ENCODE results near the gene SLC24A4. TPM values are rescaled to one million over a fixed set of nuclear protein-coding genes. Genes with fewer than 3 reads are reported as not detected.
"Not testable (repeated sequence)": the region's sequence is repeated elsewhere in the genome, so short reads cannot be mapped to it uniquely, and the experiment has no call there.

The SLC24A4 gene
- total RNA-seq, 1 donor from 2014 or later, result 0.34 TPM

DNA sequence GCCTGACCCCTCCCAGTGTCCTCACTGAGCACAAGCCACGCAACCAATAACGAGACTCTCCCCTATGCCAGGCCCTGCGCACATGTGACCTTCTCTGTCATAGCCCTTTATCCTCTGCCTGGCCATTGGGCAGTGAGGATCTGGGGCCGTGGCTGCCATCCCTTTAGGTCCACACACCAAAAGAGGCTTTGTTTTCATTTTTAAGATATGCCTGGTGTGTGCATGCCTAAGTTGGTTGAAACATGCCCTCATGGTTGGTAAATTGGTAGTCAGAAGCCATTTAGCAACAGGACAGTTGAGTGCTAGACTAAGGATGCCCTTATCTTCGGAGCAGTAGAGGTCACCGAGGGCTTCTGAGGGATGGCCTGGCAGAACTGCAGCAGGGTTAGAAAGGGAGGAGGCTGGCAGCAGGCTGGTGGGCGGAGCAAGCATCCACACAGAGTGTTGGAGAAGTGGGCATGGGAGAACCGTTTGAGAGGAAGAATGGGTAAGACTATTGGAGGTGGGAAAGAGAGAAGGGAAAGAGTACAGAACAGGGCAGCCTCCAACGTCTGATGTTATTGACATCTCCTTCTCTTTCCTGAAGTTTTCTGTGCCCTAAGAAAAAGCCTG, 75.1 kb downstream of the SLC24A4 start:
- Mint-ChIP-seq H3K36me3 (ENCODE audit: unreplicated experiment) (peaks cover 5% of the 10 kb centered on the region), H3K4me3 (ENCODE audit: unreplicated experiment) (no peak overlapping the region), H3K4me1 (ENCODE audit: low read depth, unreplicated experiment) (peaks cover 15% of the 10 kb centered on the region), H3K27ac (ENCODE audit: unreplicated experiment) (no peak overlapping the region), H3K27me3 (ENCODE audit: unreplicated experiment) (peaks cover 6% of the 10 kb centered on the region), H3K9me3 (ENCODE audit: unreplicated experiment) (peaks cover 2% of the 10 kb centered on the region)
- TF ChIP-seq, protein P1, sequence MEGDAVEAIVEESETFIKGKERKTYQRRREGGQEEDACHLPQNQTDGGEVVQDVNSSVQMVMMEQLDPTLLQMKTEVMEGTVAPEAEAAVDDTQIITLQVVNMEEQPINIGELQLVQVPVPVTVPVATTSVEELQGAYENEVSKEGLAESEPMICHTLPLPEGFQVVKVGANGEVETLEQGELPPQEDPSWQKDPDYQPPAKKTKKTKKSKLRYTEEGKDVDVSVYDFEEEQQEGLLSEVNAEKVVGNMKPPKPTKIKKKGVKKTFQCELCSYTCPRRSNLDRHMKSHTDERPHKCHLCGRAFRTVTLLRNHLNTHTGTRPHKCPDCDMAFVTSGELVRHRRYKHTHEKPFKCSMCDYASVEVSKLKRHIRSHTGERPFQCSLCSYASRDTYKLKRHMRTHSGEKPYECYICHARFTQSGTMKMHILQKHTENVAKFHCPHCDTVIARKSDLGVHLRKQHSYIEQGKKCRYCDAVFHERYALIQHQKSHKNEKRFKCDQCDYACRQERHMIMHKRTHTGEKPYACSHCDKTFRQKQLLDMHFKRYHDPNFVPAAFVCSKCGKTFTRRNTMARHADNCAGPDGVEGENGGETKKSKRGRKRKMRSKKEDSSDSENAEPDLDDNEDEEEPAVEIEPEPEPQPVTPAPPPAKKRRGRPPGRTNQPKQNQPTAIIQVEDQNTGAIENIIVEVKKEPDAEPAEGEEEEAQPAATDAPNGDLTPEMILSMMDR (IDR thresholded peaks at IDR 0.05; ENCODE audit: partially characterized antibody, unreplicated experiment), result no peak
- no peak for DNase-seq

DNA sequence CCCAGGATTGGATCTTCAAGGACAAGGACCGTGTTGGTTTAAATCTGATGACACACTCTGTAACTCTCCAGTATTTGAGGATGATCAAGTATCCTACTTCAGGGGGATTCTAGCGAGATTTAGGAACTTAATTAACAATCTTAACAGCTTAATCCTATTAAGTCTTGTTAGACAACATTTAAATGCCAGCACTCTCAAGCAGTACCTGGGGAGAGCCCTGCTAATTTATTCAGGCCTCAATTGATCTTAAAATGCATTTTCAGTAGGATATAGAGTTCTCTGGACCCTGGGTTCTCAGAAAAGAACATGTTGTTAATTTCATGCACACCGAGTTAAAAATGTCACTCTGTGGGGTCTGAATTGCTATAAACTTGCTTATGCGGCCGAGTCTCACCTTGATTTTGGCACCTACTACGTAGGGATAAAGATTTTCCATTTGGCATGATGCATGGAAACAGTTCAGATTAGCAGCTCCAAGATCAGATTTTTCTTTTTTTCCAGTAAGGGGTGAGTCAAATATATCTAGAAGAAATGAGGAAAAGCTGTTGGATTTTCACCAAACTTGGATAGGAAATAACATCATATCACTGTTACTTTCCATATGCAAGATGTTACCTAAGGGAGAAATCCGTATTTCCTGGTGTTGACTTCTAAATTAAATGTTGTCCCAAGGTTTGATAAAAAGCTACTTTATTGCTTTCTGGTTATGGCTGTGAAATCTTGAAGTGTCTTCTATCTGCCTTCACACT, 76.1 kb downstream of the SLC24A4 start:
- no peak for DNase-seq
- Mint-ChIP-seq H3K4me1 (ENCODE audit: low read depth, unreplicated experiment) (peaks cover 18% of the 10 kb centered on the region), H3K36me3 (ENCODE audit: unreplicated experiment) (peaks cover 5% of the 10 kb centered on the region), H3K4me3 (ENCODE audit: unreplicated experiment) (no peak overlapping the region), H3K27ac (ENCODE audit: unreplicated experiment) (no peak overlapping the region), H3K9me3 (ENCODE audit: unreplicated experiment) (peaks cover 2% of the 10 kb centered on the region), H3K27me3 (ENCODE audit: unreplicated experiment) (peaks cover 6% of the 10 kb centered on the region)
- TF ChIP-seq, protein P1 (IDR thresholded peaks at IDR 0.05; ENCODE audit: partially characterized antibody, unreplicated experiment), result no peak

DNA sequence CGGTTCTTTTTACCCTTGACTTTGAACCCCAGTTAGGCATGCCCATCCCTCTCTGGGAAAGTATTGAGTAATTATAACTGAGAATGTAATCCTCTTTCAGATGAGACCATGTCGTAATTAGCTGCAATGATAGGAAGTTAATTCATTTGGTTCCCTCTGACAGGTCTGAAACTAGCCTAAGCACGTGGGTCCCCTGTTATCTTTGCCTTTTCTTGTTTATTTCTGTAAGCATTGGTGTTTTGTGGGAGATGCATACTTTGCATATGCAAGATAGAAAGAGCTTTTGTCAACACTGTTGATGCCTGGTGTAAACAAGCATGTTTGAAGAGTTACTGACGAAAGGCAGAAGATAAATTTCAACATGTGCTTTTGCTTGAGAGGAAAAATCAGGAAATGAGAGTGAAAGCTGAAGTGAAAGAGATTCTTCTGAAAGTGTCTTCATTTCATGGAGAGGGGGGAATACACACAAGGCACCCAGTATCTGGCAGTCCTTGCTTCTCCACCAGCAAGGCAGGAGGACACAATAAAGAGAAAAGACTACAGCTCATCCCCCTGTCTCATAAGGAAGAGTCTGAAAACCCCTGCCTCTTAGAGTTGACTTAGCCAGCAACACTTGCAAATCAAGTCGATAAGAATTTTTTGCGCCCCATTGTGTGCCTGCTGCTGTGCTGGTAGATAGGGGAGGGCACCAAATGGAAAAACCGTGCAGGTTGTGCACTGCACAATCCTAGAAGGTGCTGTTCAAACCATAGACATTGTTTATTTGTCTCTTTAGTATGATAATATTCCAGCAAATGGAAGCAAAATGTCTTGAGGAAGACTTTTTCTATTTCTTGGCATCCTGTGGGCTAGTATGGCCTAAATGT, 77.8 kb downstream of the SLC24A4 start:
- TF ChIP-seq, protein P1 (IDR thresholded peaks at IDR 0.05; ENCODE audit: partially characterized antibody, unreplicated experiment), result no peak
- H3K9me3 Mint-ChIP-seq (ENCODE audit: unreplicated experiment), result peaks cover 6% of the 10 kb centered on the region
- peaks cover 10% of the 10 kb centered on the region for H3K36me3 Mint-ChIP-seq (ENCODE audit: unreplicated experiment)
- no peak for DNase-seq
- no peak overlapping the region for H3K27ac Mint-ChIP-seq (ENCODE audit: unreplicated experiment)
- H3K27me3 Mint-ChIP-seq (ENCODE audit: unreplicated experiment), result peaks cover 4% of the 10 kb centered on the region
- H3K4me3 Mint-ChIP-seq (ENCODE audit: unreplicated experiment), result no peak overlapping the region
- H3K4me1 Mint-ChIP-seq (ENCODE audit: low read depth, unreplicated experiment), result peaks cover 23% of the 10 kb centered on the region

- Mint-ChIP-seq H3K27me3 (ENCODE audit: unreplicated experiment) (peaks cover 4% of the 10 kb centered on the region), H3K4me1 (ENCODE audit: low read depth, unreplicated experiment) (peaks cover 22% of the 10 kb centered on the region)
These were observed 78.6 kb downstream of the SLC24A4 start for GRCh38 chr14:92401561-92401960.

DNA sequence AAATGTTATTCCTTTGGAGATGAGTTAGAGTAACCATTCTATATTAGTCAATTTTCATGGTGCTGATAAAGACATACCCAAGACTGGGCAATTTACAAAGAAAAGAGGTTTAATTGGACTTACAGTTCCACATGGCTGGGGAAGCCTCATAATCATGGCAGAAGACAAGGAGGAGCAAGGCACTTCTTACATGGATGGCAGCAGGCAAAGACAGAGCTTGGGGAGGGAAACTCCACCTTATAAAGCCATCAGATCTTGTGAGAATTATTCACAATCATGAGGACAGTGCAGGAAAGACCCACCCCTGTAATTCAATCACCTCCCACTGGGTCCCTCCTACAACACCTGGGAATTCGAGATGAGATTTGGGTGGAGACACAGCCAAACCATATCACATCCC, 79.5 kb downstream of the SLC24A4 start:
- peaks cover 11% of the 10 kb centered on the region for H3K9me3 Mint-ChIP-seq (ENCODE audit: unreplicated experiment)
- H3K4me1 Mint-ChIP-seq (ENCODE audit: low read depth, unreplicated experiment), result peaks cover 13% of the 10 kb centered on the region
- H3K36me3 Mint-ChIP-seq (ENCODE audit: unreplicated experiment), result peaks cover 17% of the 10 kb centered on the region
- not testable (repeated sequence) for H3K27ac Mint-ChIP-seq (ENCODE audit: unreplicated experiment); H3K4me3 Mint-ChIP-seq (ENCODE audit: unreplicated experiment); H3K27me3 Mint-ChIP-seq (ENCODE audit: unreplicated experiment); DNase-seq

More at GRCh38 chr14:92401561-92401960, 78.6 kb downstream of the SLC24A4 start:
- no peak overlapping the region for H3K4me3 Mint-ChIP-seq (ENCODE audit: unreplicated experiment)
- TF ChIP-seq, protein P1 (IDR thresholded peaks at IDR 0.05; ENCODE audit: partially characterized antibody, unreplicated experiment), result no peak
- peaks cover 10% of the 10 kb centered on the region for H3K36me3 Mint-ChIP-seq (ENCODE audit: unreplicated experiment)
- no peak for DNase-seq
- H3K27ac Mint-ChIP-seq (ENCODE audit: unreplicated experiment), result no peak overlapping the region
- peaks cover 8% of the 10 kb centered on the region for H3K9me3 Mint-ChIP-seq (ENCODE audit: unreplicated experiment)

All from glutamatergic neuron (in vitro differentiated cells).